ENCODE measurements around the gene PTPRA. TPM values are rescaled to one million over a fixed set of nuclear protein-coding genes. Genes with fewer than 3 reads are reported as not detected.

PTPRA gene
- total RNA-seq, 1 donor from 2014 or later: 63.3 TPM

DNA sequence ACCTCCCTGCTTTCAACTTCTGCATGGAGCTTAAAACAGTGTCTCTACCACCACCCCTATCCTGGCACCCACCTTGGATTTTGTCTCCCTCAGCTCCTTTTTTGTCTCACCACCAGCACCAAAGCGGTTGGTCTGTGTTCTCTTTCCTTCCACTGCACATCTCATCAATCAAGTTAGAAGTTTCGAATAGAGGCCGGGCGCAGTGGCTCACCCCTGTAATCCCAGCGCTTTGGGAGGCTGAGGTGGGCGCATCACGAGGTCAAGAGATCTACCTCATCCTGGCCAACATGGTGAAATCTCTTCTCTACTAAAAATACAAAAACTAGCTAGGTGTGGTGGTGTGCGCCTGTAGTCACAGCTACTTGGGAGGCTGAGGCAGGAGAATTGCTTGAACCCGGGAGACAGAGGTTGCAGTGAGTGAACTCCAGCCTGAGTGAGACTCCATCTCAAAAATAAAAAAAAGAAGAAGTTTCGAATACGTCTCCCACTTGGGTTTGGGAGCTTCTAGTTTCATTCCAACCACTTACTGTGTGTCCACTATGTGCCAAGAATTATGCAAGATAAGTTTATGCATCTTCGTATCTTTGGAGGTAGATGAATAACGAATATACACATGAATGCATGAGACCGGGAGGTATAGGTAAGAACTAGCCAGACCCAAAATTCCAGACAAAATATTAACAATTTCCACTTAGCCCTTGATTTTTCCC is 38.7 kb upstream of the PTPRA start:
- Histone ChIP-seq H3K4me1 (peaks cover under 1% of the 10 kb centered on the region), H3K27me3 (ENCODE audit: low read depth) (no peaks in the 10 kb centered on the region), H3K27ac (no peak overlapping the region), H3K4me3 (no peak overlapping the region), H3K36me3 (peaks cover 16% of the 10 kb centered on the region), H3K9me3 (no peaks in the 10 kb centered on the region)
- ATAC-seq (no peak), DNase-seq (no peak)
- intact Hi-C loops (cut with DNase I): no loop called here
- TF ChIP-seq, protein P1, sequence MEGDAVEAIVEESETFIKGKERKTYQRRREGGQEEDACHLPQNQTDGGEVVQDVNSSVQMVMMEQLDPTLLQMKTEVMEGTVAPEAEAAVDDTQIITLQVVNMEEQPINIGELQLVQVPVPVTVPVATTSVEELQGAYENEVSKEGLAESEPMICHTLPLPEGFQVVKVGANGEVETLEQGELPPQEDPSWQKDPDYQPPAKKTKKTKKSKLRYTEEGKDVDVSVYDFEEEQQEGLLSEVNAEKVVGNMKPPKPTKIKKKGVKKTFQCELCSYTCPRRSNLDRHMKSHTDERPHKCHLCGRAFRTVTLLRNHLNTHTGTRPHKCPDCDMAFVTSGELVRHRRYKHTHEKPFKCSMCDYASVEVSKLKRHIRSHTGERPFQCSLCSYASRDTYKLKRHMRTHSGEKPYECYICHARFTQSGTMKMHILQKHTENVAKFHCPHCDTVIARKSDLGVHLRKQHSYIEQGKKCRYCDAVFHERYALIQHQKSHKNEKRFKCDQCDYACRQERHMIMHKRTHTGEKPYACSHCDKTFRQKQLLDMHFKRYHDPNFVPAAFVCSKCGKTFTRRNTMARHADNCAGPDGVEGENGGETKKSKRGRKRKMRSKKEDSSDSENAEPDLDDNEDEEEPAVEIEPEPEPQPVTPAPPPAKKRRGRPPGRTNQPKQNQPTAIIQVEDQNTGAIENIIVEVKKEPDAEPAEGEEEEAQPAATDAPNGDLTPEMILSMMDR (IDR thresholded peaks at IDR 0.05): no peak

DNA sequence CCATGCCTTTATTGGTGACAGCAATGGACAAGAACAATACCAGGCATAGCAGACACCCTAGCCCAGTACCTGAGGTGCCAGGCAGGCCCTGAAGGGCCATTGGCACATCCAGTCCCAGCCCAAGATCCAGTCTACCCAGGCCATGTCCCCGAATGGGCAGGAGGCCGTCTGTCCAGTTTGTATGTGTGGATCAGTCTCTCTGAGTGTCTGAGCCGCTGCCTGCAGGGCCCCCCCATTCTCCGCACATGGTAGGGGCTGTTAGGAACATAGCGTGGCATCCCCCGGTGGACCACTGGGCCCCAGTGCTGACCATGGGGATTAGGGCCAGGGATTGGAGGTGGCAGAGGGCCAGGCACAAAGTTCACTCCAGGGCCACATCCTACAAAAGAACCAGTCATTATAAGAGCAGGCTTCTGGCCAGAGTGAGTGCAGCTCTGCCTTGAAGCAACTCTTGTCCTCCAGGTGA is 37.9 kb upstream of the PTPRA start:
- ATAC-seq: no peak
- H3K9me3 ChIP-seq: no peaks in the 10 kb centered on the region
- TF ChIP-seq, protein P1 (IDR thresholded peaks at IDR 0.05): no peak
- H3K4me3 ChIP-seq: no peak overlapping the region
- no peaks in the 10 kb centered on the region for H3K27me3 ChIP-seq (ENCODE audit: low read depth)
- H3K27ac ChIP-seq: no peak overlapping the region
- H3K4me1 ChIP-seq: peaks cover 9% of the 10 kb centered on the region
- intact Hi-C loops (cut with DNase I): no loop called here
- DNase-seq: no peak
- H3K36me3 ChIP-seq: peaks cover 16% of the 10 kb centered on the region

DNA sequence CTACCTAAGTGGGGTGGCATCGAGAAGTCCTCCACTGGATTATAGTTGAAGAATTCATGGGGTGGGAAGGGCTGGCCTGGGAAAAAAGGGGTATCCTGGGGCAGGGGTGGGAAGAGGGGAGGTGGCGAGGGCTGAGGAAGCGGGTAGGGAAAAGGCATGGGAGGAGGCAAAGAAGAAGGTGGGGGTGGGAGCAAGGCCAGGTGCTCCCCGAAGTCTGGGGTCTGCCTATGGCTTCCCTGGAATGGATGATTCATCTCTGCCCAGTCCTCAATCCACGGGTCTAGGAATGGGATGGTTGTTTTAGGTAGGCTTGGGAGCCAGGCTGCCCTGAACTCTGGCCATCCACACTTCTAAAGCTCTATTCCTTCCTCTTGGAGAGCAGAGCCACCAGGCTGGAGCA is 37.2 kb upstream of the PTPRA start:
- no peak overlapping the region for H3K27ac ChIP-seq
- H3K4me3 ChIP-seq: no peak overlapping the region
- DNase-seq (no peak), ATAC-seq (no peak)
- peaks cover 9% of the 10 kb centered on the region for H3K4me1 ChIP-seq
- peaks cover 16% of the 10 kb centered on the region for H3K36me3 ChIP-seq
- H3K9me3 ChIP-seq: no peaks in the 10 kb centered on the region
- TF ChIP-seq, protein P1 (IDR thresholded peaks at IDR 0.05): no peak
- intact Hi-C loops (cut with DNase I): no loop called here
- H3K27me3 ChIP-seq (ENCODE audit: low read depth): no peaks in the 10 kb centered on the region

DNA sequence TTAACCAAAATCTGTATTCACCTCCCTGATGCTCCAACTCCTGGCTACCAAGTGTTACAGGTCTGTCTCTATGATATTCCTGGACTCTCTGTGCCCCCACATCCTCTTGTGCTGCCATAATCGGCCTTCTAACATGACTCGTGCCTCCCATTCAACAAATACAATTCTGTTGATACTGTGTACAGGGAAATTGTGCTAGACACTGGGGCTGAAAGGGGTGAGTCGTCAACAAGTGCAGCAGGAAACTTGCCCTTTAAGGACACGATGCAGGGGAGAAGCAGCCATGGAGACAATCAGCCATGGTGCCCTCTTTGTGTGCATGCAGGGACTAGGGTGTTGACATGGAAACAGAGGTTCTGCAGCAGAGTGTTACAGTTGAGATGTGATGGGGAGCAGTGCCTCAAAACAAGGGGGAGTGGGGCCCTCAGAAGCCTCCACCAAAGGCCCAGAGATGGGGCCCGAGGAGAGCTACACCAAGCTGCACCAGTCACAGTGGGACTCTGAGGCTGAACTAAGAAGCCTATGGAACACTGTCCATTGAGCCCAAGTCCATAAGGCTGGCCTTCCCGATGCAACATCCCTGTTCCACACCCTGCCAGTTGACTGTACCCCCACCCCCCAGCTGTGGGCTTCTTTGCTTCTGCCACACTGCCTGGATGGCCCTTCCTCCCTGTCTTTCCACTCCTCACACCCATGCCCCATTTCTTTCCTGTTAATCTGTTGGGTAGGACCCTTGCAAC is 35.9 kb upstream of the PTPRA start:
- Histone ChIP-seq H3K4me1 (peaks cover 20% of the 10 kb centered on the region), H3K9me3 (no peaks in the 10 kb centered on the region), H3K4me3 (no peak overlapping the region), H3K27me3 (ENCODE audit: low read depth) (no peaks in the 10 kb centered on the region), H3K27ac (no peak overlapping the region), H3K36me3 (peaks cover 16% of the 10 kb centered on the region)
- ATAC-seq: no peak
- DNase-seq: no peak
- TF ChIP-seq, protein P1 (IDR thresholded peaks at IDR 0.05): no peak
- intact Hi-C loops (cut with DNase I): no loop called here

DNA sequence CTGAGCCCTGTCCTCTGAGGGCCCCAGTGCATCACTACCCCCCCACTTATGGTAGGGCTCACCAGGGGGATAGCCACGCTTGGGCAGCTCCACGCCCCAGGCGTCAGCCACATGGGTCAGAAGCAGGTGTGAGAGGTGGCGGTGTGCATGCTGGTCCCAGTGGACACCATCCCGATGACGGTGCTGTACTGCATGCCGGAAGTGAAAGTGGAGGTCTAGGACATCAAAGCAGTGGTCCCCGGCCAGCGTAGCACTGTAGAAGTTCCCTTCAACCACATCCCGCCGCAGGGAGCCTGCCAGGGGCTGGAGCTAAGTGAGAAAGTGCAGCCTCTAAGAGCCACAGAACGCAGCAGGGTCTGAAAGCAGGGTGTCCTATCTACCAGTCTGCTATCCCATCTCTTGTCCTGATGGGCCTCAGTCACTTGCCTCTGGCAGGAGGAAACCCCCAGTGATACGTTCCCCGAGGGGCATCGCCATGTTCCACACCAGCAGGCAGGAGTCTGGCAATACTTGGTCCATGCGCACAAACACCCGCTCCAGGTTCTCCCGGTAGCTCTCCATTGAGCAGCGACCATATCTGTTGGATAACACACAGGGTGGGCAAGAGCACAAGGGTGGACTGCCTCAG is 35.0 kb upstream of the PTPRA start:
- intact Hi-C loops (cut with DNase I): no loop called here
- DNase-seq: no peak
- Histone ChIP-seq H3K9me3 (no peaks in the 10 kb centered on the region), H3K4me1 (peaks cover 20% of the 10 kb centered on the region), H3K27me3 (ENCODE audit: low read depth) (no peaks in the 10 kb centered on the region), H3K36me3 (peaks cover 16% of the 10 kb centered on the region), H3K4me3 (no peak overlapping the region), H3K27ac (no peak overlapping the region)
- ATAC-seq: no peak
- TF ChIP-seq, protein P1 (IDR thresholded peaks at IDR 0.05): no peak

Data from lower lobe of right lung (tissue), 2 donors.